IPS-18a (cell line): ENCODE data around the gene ATP6V1F.

Experiments used
- H3K27ac ChIP-seq: one replicate; pipeline ENCODE4 v1.5.1; 2013; ENCODE audit warnings: low read length
- H3K27me3 ChIP-seq: one replicate; pipeline ENCODE4 v1.6.1; 2013; ENCODE audit warnings: mild to moderate bottlenecking, low read length; ENCODE audit not compliant: control insufficient read depth, insufficient read depth
- H3K36me3 ChIP-seq: one replicate; pipeline ENCODE4 v1.6.1; 2013; ENCODE audit warnings: low read depth, low read length; ENCODE audit not compliant: control insufficient read depth
- H3K4me1 ChIP-seq: one replicate; pipeline ENCODE4 v1.6.1; 2013; ENCODE audit warnings: low read depth, low read length; ENCODE audit not compliant: control insufficient read depth
- H3K4me3 ChIP-seq: one replicate; pipeline ENCODE4 v1.5.1; 2013; ENCODE audit warnings: low read length
- H3K9ac ChIP-seq: one replicate; pipeline ENCODE4 v1.6.1; 2013; ENCODE audit warnings: mild to moderate bottlenecking, low read length, moderate library complexity
- H3K9me3 ChIP-seq: one replicate; pipeline ENCODE4 v1.6.1; 2013; ENCODE audit warnings: low read depth, low read length; ENCODE audit not compliant: control insufficient read depth

Gene ATP6V1F

DNA sequence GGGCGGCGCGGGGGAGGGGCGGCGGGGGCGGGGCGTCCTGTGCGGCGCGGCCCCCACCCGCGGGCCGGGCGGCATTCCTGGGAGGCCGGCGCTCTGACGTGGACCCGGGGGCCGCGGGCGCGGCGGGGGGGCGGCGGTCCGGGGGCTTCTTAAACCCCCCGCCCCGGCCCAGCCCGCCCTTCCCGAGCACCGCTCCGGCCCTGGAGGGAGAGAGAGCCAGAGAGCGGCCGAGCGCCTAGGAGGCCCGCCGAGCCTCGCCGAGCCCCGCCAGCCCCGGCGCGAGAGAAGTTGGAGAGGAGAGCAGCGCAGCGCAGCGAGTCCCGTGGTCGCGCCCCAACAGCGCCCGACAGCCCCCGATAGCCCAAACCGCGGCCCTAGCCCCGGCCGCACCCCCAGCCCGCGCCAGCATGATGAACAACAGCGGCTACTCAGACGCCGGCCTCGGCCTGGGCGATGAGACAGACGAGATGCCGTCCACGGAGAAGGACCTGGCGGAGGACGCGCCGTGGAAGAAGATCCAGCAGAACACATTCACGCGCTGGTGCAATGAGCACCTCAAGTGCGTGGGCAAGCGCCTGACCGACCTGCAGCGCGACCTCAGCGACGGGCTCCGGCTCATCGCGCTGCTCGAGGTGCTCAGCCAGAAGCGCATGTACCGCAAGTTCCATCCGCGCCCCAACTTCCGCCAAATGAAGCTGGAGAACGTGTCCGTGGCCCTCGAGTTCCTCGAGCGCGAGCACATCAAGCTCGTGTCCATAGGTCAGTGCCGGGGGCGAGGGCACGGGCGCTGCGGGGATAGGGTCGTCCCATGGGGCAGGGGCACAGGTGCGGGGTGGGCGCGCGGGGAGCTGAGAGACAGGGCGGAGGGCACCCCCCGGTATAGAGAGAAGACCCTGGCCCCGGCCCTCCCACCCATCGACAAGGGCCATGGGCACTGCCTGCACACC, 32.2 kb upstream of the ATP6V1F start, which contains the start of gene FLNC:
Gene FLNC (plus strand): TSS at position 176 of the 947 bp plus-strand sequence. CDS start 232 bp downstream, at position 408.
- Histone ChIP-seq H3K4me1 (peaks cover 43% of the 10 kb centered on the region), H3K9ac (no peak within 1 kb of the TSS), H3K9me3 (no peaks in the 10 kb centered on the region), H3K27me3 (peaks cover 36% of the 10 kb centered on the region), H3K27ac (no peak within 1 kb of the TSS), H3K4me3 (peak within 1 kb of the TSS; percentile 65), H3K36me3 (no peaks in the 10 kb centered on the region)

GRCh38 chr7:128831178-128831993, 31.3 kb upstream of the ATP6V1F start:
- peak overlapping the region; percentile 65 for H3K4me3 ChIP-seq
- H3K36me3 ChIP-seq: no peaks in the 10 kb centered on the region
- H3K27me3 ChIP-seq: peaks cover 36% of the 10 kb centered on the region
- no peak overlapping the region for H3K9ac ChIP-seq
- H3K4me1 ChIP-seq: peaks cover 43% of the 10 kb centered on the region
- H3K27ac ChIP-seq: no peak overlapping the region
- no peaks in the 10 kb centered on the region for H3K9me3 ChIP-seq

DNA sequence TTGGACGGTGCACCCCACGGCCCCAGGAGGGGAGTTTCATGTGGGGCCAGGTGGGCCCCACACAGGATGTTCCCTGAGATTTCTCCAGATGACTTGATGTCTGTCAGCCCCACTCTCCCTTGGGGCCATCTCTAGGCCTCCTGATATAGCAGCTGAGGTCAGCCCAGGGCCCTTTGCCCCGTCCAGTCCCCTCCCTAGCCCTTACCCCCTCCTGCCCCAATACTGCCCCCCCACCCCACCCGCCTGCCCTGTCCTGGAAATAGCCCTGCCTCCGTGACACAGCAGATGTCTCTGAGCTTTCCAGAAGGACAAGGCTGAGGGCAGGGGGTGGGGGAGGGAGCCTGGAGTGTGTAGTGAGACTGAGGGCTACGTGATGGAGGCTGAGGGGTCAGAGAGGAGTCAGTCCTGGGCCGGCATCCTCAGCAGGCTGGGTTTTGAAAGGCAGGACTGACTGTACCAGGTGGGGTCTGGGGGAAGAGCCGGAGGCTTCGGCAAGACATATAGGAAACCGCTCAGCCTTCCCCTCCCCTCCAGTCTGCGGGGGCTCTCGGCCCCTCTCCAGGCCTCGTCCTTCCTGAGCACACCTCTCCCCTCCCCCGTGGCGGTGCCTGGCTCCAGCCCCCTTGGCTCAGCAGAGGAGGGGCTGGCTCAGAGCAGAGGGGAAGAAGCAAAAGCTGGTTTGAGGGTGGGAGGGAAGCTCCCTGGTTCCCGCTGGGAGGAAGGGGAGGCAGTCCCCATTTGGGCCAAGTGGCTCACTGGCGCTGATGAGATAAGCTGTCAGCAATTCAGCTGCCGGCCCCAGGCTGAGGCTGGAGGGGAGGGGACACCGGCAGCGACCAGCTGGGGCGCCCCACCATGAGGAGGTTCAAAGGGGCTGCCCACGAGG, 30.4 kb upstream of the ATP6V1F start:
- Histone ChIP-seq H3K4me1 (peaks cover 40% of the 10 kb centered on the region), H3K9me3 (no peaks in the 10 kb centered on the region), H3K36me3 (no peaks in the 10 kb centered on the region), H3K27ac (no peak overlapping the region), H3K27me3 (peaks cover 36% of the 10 kb centered on the region), H3K9ac (peak overlapping the region; percentile 28), H3K4me3 (peak overlapping the region; percentile 65)

GRCh38 chr7:128832880-128833147, 29.8 kb upstream of the ATP6V1F start:
- Histone ChIP-seq H3K9ac (peak overlapping the region; percentile 28), H3K27ac (no peak overlapping the region), H3K4me1 (peaks cover 34% of the 10 kb centered on the region), H3K27me3 (peaks cover 36% of the 10 kb centered on the region), H3K4me3 (peak overlapping the region; percentile 64), H3K9me3 (no peaks in the 10 kb centered on the region), H3K36me3 (no peaks in the 10 kb centered on the region)

DNA sequence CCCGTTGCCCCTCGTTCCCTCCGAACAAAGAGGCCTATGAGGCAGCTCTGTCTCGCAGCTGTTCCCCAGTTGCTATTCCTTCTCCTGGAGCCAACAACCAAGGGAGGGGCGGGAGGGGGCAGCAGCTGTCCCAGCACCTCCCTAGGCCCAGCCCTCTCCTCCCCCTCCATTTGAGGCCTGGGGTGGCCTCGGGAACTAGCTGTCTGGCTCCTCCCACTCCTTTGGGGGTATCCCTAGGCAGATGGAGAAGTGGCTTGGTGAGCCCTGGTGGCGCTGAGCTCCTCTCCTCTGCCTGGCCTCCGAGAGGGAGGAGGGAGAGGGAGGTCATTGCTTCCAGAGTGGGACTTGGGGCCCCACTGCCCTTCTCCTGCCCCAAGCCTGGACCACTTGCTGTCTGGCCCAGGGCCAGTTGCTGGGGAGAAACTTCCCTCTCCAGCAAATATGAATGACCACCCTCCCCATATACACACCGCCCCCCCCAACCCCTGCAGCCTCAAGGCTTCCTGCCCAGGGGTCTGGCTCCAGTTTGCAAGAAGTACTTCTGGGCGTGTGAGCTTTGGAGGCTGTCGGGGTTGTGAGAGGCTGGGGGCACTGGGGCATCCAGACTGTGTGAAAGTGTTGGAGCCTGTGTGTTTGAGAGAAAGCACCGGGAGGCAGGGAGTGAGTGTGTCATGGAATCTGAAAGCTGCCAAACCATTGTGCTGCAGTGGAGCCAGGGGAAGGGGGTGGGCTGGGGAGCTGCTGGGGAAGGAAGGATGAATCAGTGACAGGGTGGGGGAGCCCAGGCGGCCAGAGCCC, 29.3 kb upstream of the ATP6V1F start:
- peak overlapping the region; percentile 28 for H3K9ac ChIP-seq
- H3K9me3 ChIP-seq: no peaks in the 10 kb centered on the region
- H3K4me3 ChIP-seq: peak overlapping the region; percentile 64
- H3K27me3 ChIP-seq: peaks cover 33% of the 10 kb centered on the region
- H3K4me1 ChIP-seq: peaks cover 33% of the 10 kb centered on the region
- H3K36me3 ChIP-seq: no peaks in the 10 kb centered on the region
- no peak overlapping the region for H3K27ac ChIP-seq

DNA sequence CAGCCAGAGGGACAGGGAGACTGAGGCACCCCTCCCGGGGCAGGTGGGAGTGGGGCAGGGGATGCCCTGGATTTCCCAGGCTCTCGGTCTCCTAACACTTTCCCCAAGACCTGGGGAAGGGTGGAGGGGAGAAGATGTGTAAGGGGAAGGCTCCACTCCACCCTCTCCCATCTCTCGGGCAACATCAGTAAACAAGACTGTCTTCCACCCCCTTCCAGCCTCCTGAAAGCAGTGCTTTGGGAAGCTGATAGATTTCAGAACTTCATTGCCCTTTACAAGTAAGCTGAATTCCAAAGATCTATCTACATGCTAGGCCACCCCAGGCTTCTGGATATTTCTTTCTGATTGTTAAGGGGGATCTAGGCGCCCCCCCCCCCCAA, 28.7 kb upstream of the ATP6V1F start:
- H3K9ac ChIP-seq: no peak overlapping the region
- H3K9me3 ChIP-seq: no peaks in the 10 kb centered on the region
- peak overlapping the region; percentile 64 for H3K4me3 ChIP-seq
- H3K4me1 ChIP-seq: peaks cover 33% of the 10 kb centered on the region
- H3K27ac ChIP-seq: no peak overlapping the region
- H3K36me3 ChIP-seq: no peaks in the 10 kb centered on the region
- H3K27me3 ChIP-seq: peaks cover 30% of the 10 kb centered on the region

GRCh38 chr7:128835231-128835751, 27.4 kb upstream of the ATP6V1F start:
- peaks cover 17% of the 10 kb centered on the region for H3K27me3 ChIP-seq
- H3K4me3 ChIP-seq: no peak overlapping the region
- H3K27ac ChIP-seq: no peak overlapping the region
- no peak overlapping the region for H3K9ac ChIP-seq
- peaks cover 28% of the 10 kb centered on the region for H3K4me1 ChIP-seq
- H3K36me3 ChIP-seq: no peaks in the 10 kb centered on the region
- H3K9me3 ChIP-seq: no peaks in the 10 kb centered on the region

DNA sequence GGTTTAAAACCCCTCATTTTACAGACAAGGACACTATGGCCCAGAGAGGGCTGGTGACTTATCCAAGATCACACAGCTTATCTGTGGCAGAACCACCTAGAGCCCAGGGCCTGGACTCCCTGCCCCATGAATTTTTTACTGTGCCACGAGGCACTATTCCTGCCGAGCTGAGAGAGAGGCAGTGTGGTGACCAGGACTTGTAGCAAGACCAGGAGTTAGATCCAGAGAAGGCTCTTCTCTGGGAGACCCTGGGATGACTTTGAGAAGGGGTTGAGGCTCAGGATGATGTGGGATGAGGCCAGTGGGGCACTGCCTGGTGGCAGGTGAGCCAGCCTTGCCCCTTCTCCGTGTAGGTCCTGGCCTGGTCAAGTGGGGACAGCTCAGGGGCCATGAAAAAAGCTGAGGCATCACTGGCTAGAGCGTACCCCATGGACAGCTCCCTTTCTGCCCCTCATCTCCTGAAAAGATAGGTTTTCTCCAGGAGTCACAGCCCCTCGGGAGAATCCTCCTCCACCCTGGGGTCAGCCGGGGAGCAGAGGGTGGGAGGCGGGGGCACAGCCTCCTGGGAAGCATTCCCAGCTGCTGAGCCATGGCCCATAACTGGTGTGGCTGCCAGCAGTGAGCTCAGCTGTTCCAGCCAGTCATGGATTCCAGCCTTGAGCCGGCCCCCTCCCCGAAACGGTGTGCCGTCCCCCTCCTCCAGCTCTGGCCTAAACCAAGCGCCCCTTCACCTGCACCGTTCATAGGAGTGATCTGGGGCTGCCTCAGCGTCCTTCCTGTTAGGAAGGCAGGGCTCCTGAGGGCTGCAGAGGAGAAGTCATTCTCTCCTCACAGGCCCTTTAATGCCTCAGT, 26.6 kb upstream of the ATP6V1F start:
- H3K9ac ChIP-seq: no peak overlapping the region

DNA sequence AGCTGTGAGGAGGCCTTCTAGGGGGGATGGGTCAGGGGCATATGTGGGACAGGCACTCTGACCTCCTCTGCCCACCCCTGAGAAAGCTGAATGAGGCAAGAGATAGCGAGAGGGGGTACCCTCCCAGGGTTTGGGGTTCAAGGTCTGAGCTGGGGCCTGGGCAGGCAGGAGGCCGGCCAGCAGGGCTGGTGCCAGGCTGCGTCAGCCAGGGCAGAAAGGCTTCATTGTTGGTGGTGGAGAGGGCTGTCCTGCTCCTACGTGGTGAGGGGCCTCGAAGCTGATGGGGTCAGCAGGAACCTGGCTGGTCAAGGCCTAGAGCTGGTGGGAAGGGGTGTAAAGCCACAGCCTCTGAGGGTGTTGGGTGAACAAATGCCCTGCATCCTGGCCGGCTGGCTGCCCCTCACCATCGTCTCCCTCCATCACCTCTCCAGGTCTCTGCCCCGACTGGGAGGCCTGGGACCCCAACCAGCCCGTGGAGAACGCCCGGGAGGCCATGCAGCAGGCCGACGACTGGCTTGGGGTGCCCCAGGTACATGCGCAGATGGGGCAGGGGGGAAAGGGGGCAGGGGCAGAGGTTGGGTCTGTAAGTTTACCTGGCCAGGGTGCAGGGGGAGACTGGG, 25.8 kb upstream of the ATP6V1F start:
- no peak overlapping the region for H3K4me3 ChIP-seq
- no peak overlapping the region for H3K9ac ChIP-seq
- peaks cover 22% of the 10 kb centered on the region for H3K4me1 ChIP-seq
- no peaks in the 10 kb centered on the region for H3K9me3 ChIP-seq
- H3K27me3 ChIP-seq: peaks cover 1% of the 10 kb centered on the region
- H3K27ac ChIP-seq: no peak overlapping the region
- H3K36me3 ChIP-seq: no peaks in the 10 kb centered on the region

More for the DNA sequence above, 26.6 kb upstream of the ATP6V1F start:
- Histone ChIP-seq H3K4me3 (no peak overlapping the region), H3K4me1 (peaks cover 28% of the 10 kb centered on the region), H3K27ac (no peak overlapping the region), H3K27me3 (peaks cover 9% of the 10 kb centered on the region), H3K36me3 (no peaks in the 10 kb centered on the region), H3K9me3 (no peaks in the 10 kb centered on the region)
